HepG2 (cell line): ENCODE results near the gene SESN3. TPM values are rescaled to one million over a fixed set of nuclear protein-coding genes. Genes with fewer than 3 reads are reported as not detected.

Experiments used
- ATAC-seq: fragments of 200-7000 bp; cut with Tn5 transposase; 3 replicates; pipeline ENCODE4 v1.9.1; 2020; ENCODE audit warnings: mild to moderate bottlenecking, moderate library complexity
- BruUV-seq: library from RNA; stranded (reverse); fragments of 400-500 nt; replicated peaks from 2 replicates; lab custom pipeline; 2021; lab: Mats Ljungman, UMichigan
- CTCF ChIA-PET: fragments of 300-600 bp; formaldehyde crosslinking; extraction: SDS; loops from one replicate; lab custom pipeline; 2021; ENCODE audit warnings: low total read pairs, inconsistent platforms, low intra/inter-chr PET ratio; lab: Yijun Ruan, JAX
- POLR2A ChIA-PET: fragments of 350-600 bp; sonication (Branson Sonifier 250); formaldehyde crosslinking; loops from one replicate; lab custom pipeline; 2020; ENCODE audit warnings: antibody characterized with exemption, inconsistent platforms; lab: Yijun Ruan, JAX
- DNase-seq: peaks from one replicate; pipeline ENCODE4 v3.0.0-alpha.2; 2015; ENCODE audit warnings: low spot score
- FAIRE-seq: peaks from 3 replicates; lab custom pipeline; 2011; peaks lifted over from hg19 to GRCh38; lab: Jason Lieb, UNC
- H2AFZ ChIP-seq: one replicate; pipeline ENCODE4 v1.6.1; 2011; ENCODE audit warnings: low read length, inconsistent platforms
- H3K27ac ChIP-seq: fragments of 300-600 bp; 3 replicates; pipeline ENCODE4 v1.8.0; 2011; ENCODE audit warnings: mixed run types, mild to moderate bottlenecking, mixed read lengths, low read length, inconsistent platforms; ENCODE audit not compliant: insufficient read depth; ENCODE audit errors: extremely low read length
- H3K27me3 ChIP-seq, 2 experiments: fragments of 200-600 bp in 1 of 2; 2 replicates in 1 of 2; 3 replicates in 1 of 2; pipeline versions ENCODE4 v1.6.0 to v1.8.0; 2011; ENCODE audit warnings: low read length in 2 of 2, mild to moderate bottlenecking in 2 of 2, moderate library complexity in 2 of 2, inconsistent platforms in 1 of 2; ENCODE audit not compliant: insufficient read depth in 2 of 2, control insufficient read depth in 1 of 2
- H3K36me3 ChIP-seq, 2 experiments: fragments of 200-600 bp in 1 of 2; replicated peaks in 1 of 2; 2 replicates in 1 of 2; 3 replicates in 1 of 2; pipeline versions ENCODE4 v1.5.1 to v1.8.0; 2011; ENCODE audit warnings: low read length in 2 of 2, inconsistent platforms in 1 of 2; ENCODE audit not compliant: insufficient read depth in 2 of 2, control insufficient read depth in 1 of 2
- H3K4me1 ChIP-seq: 2 replicates; pipeline ENCODE4 v1.5.1; 2012; ENCODE audit warnings: low read length, inconsistent platforms; ENCODE audit not compliant: insufficient read depth
- H3K4me2 ChIP-seq: 2 replicates; pipeline ENCODE4 v1.6.0; 2011; ENCODE audit warnings: low read depth, low read length, inconsistent platforms
- H3K4me3 ChIP-seq, 3 experiments: fragments of 200-600 bp in 1 of 3; sonication (generic), shearing (Covaris generic) in 1 of 3; replicated peaks in 1 of 3; 2 replicates each; pipeline ENCODE4 v1.5.1; 2011 to 2016; ENCODE audit warnings: low read length in 3 of 3, inconsistent platforms in 2 of 3, low read depth in 2 of 3, mild to moderate bottlenecking in 2 of 3, control low read depth in 1 of 3, mixed read lengths in 1 of 3; ENCODE audit not compliant: insufficient read depth in 1 of 3
- H3K79me2 ChIP-seq: one replicate; pipeline ENCODE4 v1.6.1; 2011; ENCODE audit warnings: low read length, inconsistent platforms; ENCODE audit not compliant: insufficient read depth
- H3K9ac ChIP-seq: 2 replicates; pipeline ENCODE4 v1.6.0; 2011; ENCODE audit warnings: mild to moderate bottlenecking, low read depth, low read length, inconsistent platforms; ENCODE audit not compliant: insufficient read depth
- H3K9me3 ChIP-seq: 2 replicates; pipeline ENCODE4 v1.5.1; 2012; ENCODE audit warnings: mild to moderate bottlenecking, low read length
- H4K20me1 ChIP-seq: 2 replicates; pipeline ENCODE4 v1.6.0; 2011; ENCODE audit warnings: inconsistent platforms, mild to moderate bottlenecking, low read length, moderate library complexity; ENCODE audit not compliant: insufficient read depth
- CENPT ChIP-seq: sonication (generic); formaldehyde crosslinking; IDR thresholded peaks from 2 replicates; pipeline ENCODE4 v1.8.0; 2022; ENCODE audit warnings: low read depth, mild to moderate bottlenecking, moderate library complexity, missing genetic modification reagents
- HCFC1 ChIP-seq: fragments of 150-350 bp; IDR thresholded peaks from 2 replicates; pipeline ENCODE4 v1.6.1; 2014; ENCODE audit warnings: low read depth, low read length
- KDM2A ChIP-seq: sonication (generic); formaldehyde crosslinking; IDR thresholded peaks from 2 replicates; pipeline ENCODE4 v1.4.0; 2020; ENCODE audit warnings: low read depth, missing genetic modification reagents, borderline replicate concordance
- PHF5A ChIP-seq: IDR thresholded peaks from one replicate; pipeline ENCODE4 v1.6.1; 2018; ENCODE audit warnings: low read depth, missing genetic modification reagents; ENCODE audit not compliant: unreplicated experiment
- RELA ChIP-seq: sonication (generic); formaldehyde crosslinking; IDR thresholded peaks from 2 replicates; pipeline ENCODE4 v1.4.0; 2020; ENCODE audit warnings: missing genetic modification reagents
- ZFP1 ChIP-seq: IDR thresholded peaks from 2 replicates; pipeline ENCODE4 v1.6.1; 2016
- ZFYVE20 ChIP-seq: sonication (generic); formaldehyde crosslinking; IDR thresholded peaks from 2 replicates; pipeline ENCODE4 v1.8.0; 2023; ENCODE audit warnings: low read depth, mild to moderate bottlenecking, moderate library complexity, missing genetic modification reagents, borderline replicate concordance
- ZNF205 ChIP-seq: IDR thresholded peaks from 2 replicates; pipeline ENCODE4 v1.6.1; 2018; ENCODE audit warnings: missing biosample characterization, missing genetic modification reagents
- ZNF317 ChIP-seq: sonication (generic); formaldehyde crosslinking; IDR thresholded peaks from 2 replicates; pipeline ENCODE4 v1.5.0; 2020; ENCODE audit warnings: mild to moderate bottlenecking, missing genetic modification reagents
- ZNF333 ChIP-seq: sonication (generic); formaldehyde crosslinking; IDR thresholded peaks from 2 replicates; pipeline ENCODE4 v1.4.0; 2020; ENCODE audit warnings: mild to moderate bottlenecking, missing genetic modification reagents, borderline replicate concordance
- ZNF501 ChIP-seq: sonication (generic); formaldehyde crosslinking; IDR thresholded peaks from 2 replicates; pipeline ENCODE4 v1.5.1; 2020; ENCODE audit warnings: mild to moderate bottlenecking, moderate library complexity, missing genetic modification reagents
- WGBS: methylation state at CpG from one replicate; pipeline ENCODE4 v1.1.6; 2017; ENCODE audit warnings: low lambda C conversion rate; 5-methylcytosine and 5-hydroxymethylcytosine counted together
- in situ Hi-C: cut with HindIII; loops from 2 replicates; pipeline ENCODE4 v1.10.0; 2017; ENCODE audit warnings: low pct_unique_long_range_greater_than_20kb; ENCODE audit not compliant: extremely low pct_ligation_motif_present
- intact Hi-C: fragments of 100-400 bp; cut with micrococcal nuclease; formaldehyde crosslinking; loops from one replicate; pipeline ENCODE4 v1.10.0; 2022; ENCODE audit not compliant: unreplicated experiment
- polyA plus RNA-seq, 8 experiments: library from polyadenylated mRNA; depleted of rRNA in 3 of 8; stranded (reverse) in 7 of 8; unstranded in 1 of 8; fragments of >200 nt; fragmentation: Illumina TruSeq in 4 of 8; extraction: Trizol in 4 of 8; gene quantifications; 2 replicates each; pipeline versions ENCODE4 v1.2.1 to v1.2.3, GENCODE V29; 2011 to 2016; ENCODE audit warnings: low read depth in 4 of 8, missing spikeins in 1 of 8, mixed read lengths in 1 of 8; ENCODE audit not compliant: insufficient read depth in 1 of 8
- total RNA-seq, 5 experiments: library from RNA; depleted of rRNA; stranded (reverse); fragments of >200 nt; fragmentation: Illumina TruSeq; extraction: Trizol; gene quantifications; 2 replicates each; pipeline ENCODE4 v1.2.3, GENCODE V29; 2016; ENCODE audit warnings: low read depth in 1 of 5
- TF ChIP-seq, protein P1 (sequence below): sonication (generic); formaldehyde crosslinking; IDR thresholded peaks from 2 replicates; pipeline ENCODE4 v1.4.0; 2020; ENCODE audit warnings: missing genetic modification reagents, borderline replicate concordance
- TF ChIP-seq, protein P2 (sequence below): sonication (generic); formaldehyde crosslinking; IDR thresholded peaks from 2 replicates; pipeline ENCODE4 v1.5.1; 2020; ENCODE audit warnings: missing genetic modification reagents, mild to moderate bottlenecking, borderline replicate concordance
- TF ChIP-seq, protein P3 (sequence below): sonication (generic); formaldehyde crosslinking; IDR thresholded peaks from 2 replicates; pipeline ENCODE4 v1.5.1; 2020; ENCODE audit warnings: mild to moderate bottlenecking, missing genetic modification reagents, borderline replicate concordance

Gene SESN3
- total and polyA plus RNA-seq, 2 of the 13 experiments (the other 11 are each of a cell fraction or from before 2014, with no cell fraction given): 0.53 to 0.86 TPM

DNA sequence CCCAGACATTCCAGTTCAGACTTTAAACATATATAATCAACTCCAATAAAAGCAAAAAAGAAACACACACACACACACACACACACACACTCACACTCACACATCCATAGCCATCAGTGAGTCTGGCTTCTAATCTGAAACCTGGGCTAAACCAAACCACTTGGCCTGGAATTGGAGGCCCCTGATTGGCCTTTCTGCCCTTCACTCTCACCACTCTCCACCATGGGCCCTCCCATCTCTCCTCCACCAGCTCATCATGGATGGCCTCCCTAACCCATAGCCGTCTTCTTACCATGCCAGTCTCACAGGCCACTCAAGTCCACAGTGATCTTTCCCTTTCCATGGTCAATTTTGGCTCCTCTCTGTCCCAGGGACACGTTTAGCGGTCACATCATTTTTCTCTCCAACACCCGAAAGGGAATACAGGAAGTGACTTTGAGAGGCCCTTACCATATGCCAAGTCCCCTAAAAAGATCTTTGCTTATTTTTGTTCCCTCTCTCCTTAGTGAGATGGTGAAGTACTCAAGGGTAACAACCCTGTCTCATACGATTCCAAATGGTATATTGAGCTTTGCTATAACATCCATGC lies 74.8 kb downstream of the SESN3 start (continued):
- TF ChIP-seq, protein P1, sequence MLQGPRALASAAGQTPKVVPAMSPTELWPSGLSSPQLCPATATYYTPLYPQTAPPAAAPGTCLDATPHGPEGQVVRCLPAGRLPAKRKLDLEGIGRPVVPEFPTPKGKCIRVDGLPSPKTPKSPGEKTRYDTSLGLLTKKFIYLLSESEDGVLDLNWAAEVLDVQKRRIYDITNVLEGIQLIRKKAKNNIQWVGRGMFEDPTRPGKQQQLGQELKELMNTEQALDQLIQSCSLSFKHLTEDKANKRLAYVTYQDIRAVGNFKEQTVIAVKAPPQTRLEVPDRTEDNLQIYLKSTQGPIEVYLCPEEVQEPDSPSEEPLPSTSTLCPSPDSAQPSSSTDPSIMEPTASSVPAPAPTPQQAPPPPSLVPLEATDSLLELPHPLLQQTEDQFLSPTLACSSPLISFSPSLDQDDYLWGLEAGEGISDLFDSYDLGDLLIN (CRISPR knock-in tag): no peak

DNA sequence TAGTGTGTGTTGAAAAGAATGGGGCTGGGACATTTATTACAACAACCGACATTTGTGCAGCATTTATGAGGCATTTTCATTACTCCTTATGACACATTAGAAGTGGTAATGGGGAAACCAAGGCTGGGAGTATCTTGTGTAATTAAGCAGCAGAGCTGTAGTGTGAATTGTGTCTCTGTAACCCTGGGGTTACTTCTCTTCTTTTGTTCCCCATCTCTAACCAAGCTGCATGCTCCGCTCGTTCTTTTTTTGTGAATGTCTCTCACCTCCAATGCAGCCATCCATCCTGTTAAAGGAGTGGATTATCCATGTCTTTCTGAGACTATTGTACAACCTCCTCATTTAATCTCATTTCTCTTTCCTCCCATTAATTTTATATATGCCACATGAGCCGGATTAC lies 75.6 kb downstream of the SESN3 start:
- ATAC-seq (no peak), FAIRE-seq (no peak), DNase-seq (no peak)
- no TSS peak for BruUV-seq
- Histone ChIP-seq H3K4me3 (no peak overlapping the region), H4K20me1 (no peaks in the 10 kb centered on the region), H3K9me3 (no peaks in the 10 kb centered on the region), H3K4me2 (no peak overlapping the region), H3K36me3 (no peaks in the 10 kb centered on the region), H2AFZ (no peak overlapping the region), H3K9ac (no peak overlapping the region), H3K4me1 (peaks cover 13% of the 10 kb centered on the region), H3K27ac (no peak overlapping the region), H3K79me2 (no peaks in the 10 kb centered on the region), H3K27me3 (no peaks in the 10 kb centered on the region)
- WGBS: 64% methylated on average over 4 of the region's 4 CpGs
- ChIA-PET POLR2A (no interaction called here), CTCF (interaction anchor here (2.7 kb wide), 1 partner anchor 609 kb away, joined by 17 read pairs; no protein-coding TSS in a partner anchor)
- intact Hi-C loops: no loop called here
- in situ Hi-C loops: loop anchor here (10.0 kb wide), 1 partner anchor 209 kb away; no protein-coding TSS in a partner anchor
- TF ChIP-seq KDM2A (no peak), ZNF333 (CRISPR knock-in tag) (no peak), CENPT (no peak), ZFYVE20 (no peak), PHF5A (no peak), HCFC1 (no peak), ZNF205 (CRISPR knock-in tag) (no peak), RELA (CRISPR knock-in tag) (no peak), ZFP1 (no peak), ZNF501 (CRISPR knock-in tag) (no peak), ZNF317 (CRISPR knock-in tag) (no peak)
- TF ChIP-seq, protein P2, sequence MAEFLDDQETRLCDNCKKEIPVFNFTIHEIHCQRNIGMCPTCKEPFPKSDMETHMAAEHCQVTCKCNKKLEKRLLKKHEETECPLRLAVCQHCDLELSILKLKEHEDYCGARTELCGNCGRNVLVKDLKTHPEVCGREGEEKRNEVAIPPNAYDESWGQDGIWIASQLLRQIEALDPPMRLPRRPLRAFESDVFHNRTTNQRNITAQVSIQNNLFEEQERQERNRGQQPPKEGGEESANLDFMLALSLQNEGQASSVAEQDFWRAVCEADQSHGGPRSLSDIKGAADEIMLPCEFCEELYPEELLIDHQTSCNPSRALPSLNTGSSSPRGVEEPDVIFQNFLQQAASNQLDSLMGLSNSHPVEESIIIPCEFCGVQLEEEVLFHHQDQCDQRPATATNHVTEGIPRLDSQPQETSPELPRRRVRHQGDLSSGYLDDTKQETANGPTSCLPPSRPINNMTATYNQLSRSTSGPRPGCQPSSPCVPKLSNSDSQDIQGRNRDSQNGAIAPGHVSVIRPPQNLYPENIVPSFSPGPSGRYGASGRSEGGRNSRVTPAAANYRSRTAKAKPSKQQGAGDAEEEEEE (CRISPR knock-in tag): no peak
- TF ChIP-seq, protein P3, sequence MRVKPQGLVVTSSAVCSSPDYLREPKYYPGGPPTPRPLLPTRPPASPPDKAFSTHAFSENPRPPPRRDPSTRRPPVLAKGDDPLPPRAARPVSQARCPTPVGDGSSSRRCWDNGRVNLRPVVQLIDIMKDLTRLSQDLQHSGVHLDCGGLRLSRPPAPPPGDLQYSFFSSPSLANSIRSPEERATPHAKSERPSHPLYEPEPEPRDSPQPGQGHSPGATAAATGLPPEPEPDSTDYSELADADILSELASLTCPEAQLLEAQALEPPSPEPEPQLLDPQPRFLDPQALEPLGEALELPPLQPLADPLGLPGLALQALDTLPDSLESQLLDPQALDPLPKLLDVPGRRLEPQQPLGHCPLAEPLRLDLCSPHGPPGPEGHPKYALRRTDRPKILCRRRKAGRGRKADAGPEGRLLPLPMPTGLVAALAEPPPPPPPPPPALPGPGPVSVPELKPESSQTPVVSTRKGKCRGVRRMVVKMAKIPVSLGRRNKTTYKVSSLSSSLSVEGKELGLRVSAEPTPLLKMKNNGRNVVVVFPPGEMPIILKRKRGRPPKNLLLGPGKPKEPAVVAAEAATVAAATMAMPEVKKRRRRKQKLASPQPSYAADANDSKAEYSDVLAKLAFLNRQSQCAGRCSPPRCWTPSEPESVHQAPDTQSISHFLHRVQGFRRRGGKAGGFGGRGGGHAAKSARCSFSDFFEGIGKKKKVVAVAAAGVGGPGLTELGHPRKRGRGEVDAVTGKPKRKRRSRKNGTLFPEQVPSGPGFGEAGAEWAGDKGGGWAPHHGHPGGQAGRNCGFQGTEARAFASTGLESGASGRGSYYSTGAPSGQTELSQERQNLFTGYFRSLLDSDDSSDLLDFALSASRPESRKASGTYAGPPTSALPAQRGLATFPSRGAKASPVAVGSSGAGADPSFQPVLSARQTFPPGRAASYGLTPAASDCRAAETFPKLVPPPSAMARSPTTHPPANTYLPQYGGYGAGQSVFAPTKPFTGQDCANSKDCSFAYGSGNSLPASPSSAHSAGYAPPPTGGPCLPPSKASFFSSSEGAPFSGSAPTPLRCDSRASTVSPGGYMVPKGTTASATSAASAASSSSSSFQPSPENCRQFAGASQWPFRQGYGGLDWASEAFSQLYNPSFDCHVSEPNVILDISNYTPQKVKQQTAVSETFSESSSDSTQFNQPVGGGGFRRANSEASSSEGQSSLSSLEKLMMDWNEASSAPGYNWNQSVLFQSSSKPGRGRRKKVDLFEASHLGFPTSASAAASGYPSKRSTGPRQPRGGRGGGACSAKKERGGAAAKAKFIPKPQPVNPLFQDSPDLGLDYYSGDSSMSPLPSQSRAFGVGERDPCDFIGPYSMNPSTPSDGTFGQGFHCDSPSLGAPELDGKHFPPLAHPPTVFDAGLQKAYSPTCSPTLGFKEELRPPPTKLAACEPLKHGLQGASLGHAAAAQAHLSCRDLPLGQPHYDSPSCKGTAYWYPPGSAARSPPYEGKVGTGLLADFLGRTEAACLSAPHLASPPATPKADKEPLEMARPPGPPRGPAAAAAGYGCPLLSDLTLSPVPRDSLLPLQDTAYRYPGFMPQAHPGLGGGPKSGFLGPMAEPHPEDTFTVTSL (CRISPR knock-in tag): no peak
